Glutamatergic neuron (in vitro differentiated cells): Measurements from ENCODE around the gene MED1. TPM values are rescaled to one million over a fixed set of nuclear protein-coding genes. Genes with fewer than 3 reads are reported as not detected.

Source experiments
- DNase-seq: peaks from one replicate; pipeline ENCODE4 v3.0.0; 2022
- H3K27ac Mint-ChIP-seq: one replicate; pipeline ENCODE4 v1.8.0; 2020; ENCODE audit warnings: mild to moderate bottlenecking, mixed read lengths, inconsistent platforms; ENCODE audit not compliant: unreplicated experiment
- H3K27me3 Mint-ChIP-seq: one replicate; pipeline ENCODE4 v1.8.0; 2020; ENCODE audit warnings: mild to moderate bottlenecking, moderate library complexity, mixed read lengths, inconsistent platforms; ENCODE audit not compliant: unreplicated experiment
- H3K36me3 Mint-ChIP-seq: one replicate; pipeline ENCODE4 v1.8.0; 2020; ENCODE audit warnings: mild to moderate bottlenecking, mixed read lengths, inconsistent platforms; ENCODE audit not compliant: unreplicated experiment
- H3K4me1 Mint-ChIP-seq: one replicate; pipeline ENCODE4 v1.8.0; 2020; ENCODE audit warnings: mild to moderate bottlenecking, low read depth, mixed read lengths, inconsistent platforms; ENCODE audit not compliant: unreplicated experiment
- H3K4me3 Mint-ChIP-seq: one replicate; pipeline ENCODE4 v1.8.0; 2020; ENCODE audit warnings: mild to moderate bottlenecking, mixed read lengths, inconsistent platforms; ENCODE audit not compliant: unreplicated experiment
- H3K9me3 Mint-ChIP-seq: one replicate; pipeline ENCODE4 v1.8.0; 2020; ENCODE audit warnings: mild to moderate bottlenecking, moderate library complexity, mixed read lengths, inconsistent platforms; ENCODE audit not compliant: unreplicated experiment
- CTCF ChIP-seq: fragments of 200-600 bp; sonication (generic); IDR thresholded peaks from one replicate; pipeline ENCODE4 v1.5.0; 2021; ENCODE audit not compliant: partially characterized antibody, unreplicated experiment
- total RNA-seq: library from RNA; stranded (reverse); fragmentation: NEBNext Ultra II Directional; extraction: Animal tissue kit (Norgen Biotek cat#: 25700); gene quantifications from one replicate; pipeline ENCODE4 v1.2.1, GENCODE V29; 2021; ENCODE audit not compliant: unreplicated experiment

Gene MED1
- total RNA-seq, 1 donor from 2014 or later, result 46.0 TPM

GRCh38 chr17:39399791-39400190, 51.3 kb downstream of the MED1 start:
- H3K4me3 Mint-ChIP-seq, result peak overlapping the region; percentile 98
- H3K36me3 Mint-ChIP-seq, result no peaks in the 10 kb centered on the region
- H3K27ac Mint-ChIP-seq, result no peak overlapping the region
- no peak for DNase-seq
- no peak for TF ChIP-seq CTCF
- H3K4me1 Mint-ChIP-seq, result peaks cover 3% of the 10 kb centered on the region
- peaks cover 9% of the 10 kb centered on the region for H3K9me3 Mint-ChIP-seq
- H3K27me3 Mint-ChIP-seq, result peaks cover 4% of the 10 kb centered on the region

- Mint-ChIP-seq H3K27ac (no peak overlapping the region), H3K4me1 (no peaks in the 10 kb centered on the region), H3K9me3 (no peaks in the 10 kb centered on the region), H3K27me3 (no peaks in the 10 kb centered on the region), H3K36me3 (no peaks in the 10 kb centered on the region), H3K4me3 (no peak overlapping the region)
- no peak for DNase-seq
- TF ChIP-seq CTCF, result no peak
These were observed 57.3 kb downstream of the MED1 start for GRCh38 chr17:39393736-39394135.

GRCh38 chr17:39391448-39391847, 59.6 kb downstream of the MED1 start:
- H3K36me3 Mint-ChIP-seq, result no peaks in the 10 kb centered on the region
- no peak overlapping the region for H3K4me3 Mint-ChIP-seq
- no peaks in the 10 kb centered on the region for H3K27me3 Mint-ChIP-seq
- H3K9me3 Mint-ChIP-seq, result no peaks in the 10 kb centered on the region
- DNase-seq, result no peak
- no peaks in the 10 kb centered on the region for H3K4me1 Mint-ChIP-seq
- no peak overlapping the region for H3K27ac Mint-ChIP-seq
- no peak for TF ChIP-seq CTCF

- no peaks in the 10 kb centered on the region for H3K4me1 Mint-ChIP-seq
- TF ChIP-seq CTCF, result no peak
- H3K4me3 Mint-ChIP-seq, result no peak overlapping the region
- peaks cover 4% of the 10 kb centered on the region for H3K36me3 Mint-ChIP-seq
- no peak overlapping the region for H3K27ac Mint-ChIP-seq
- no peak for DNase-seq
- no peaks in the 10 kb centered on the region for H3K9me3 Mint-ChIP-seq
- H3K27me3 Mint-ChIP-seq, result no peaks in the 10 kb centered on the region
These were observed 66.0 kb downstream of the MED1 start for GRCh38 chr17:39385040-39385439.

GRCh38 chr17:39380144-39380543, 70.9 kb downstream of the MED1 start:
- peaks cover 2% of the 10 kb centered on the region for H3K9me3 Mint-ChIP-seq
- no peak overlapping the region for H3K27ac Mint-ChIP-seq
- H3K36me3 Mint-ChIP-seq, result peaks cover 4% of the 10 kb centered on the region
- H3K4me1 Mint-ChIP-seq, result peaks cover 5% of the 10 kb centered on the region
- no peaks in the 10 kb centered on the region for H3K27me3 Mint-ChIP-seq
- no peak for TF ChIP-seq CTCF
- no peak for DNase-seq
- no peak overlapping the region for H3K4me3 Mint-ChIP-seq
